Measurements from ENCODE around the gene GSTM4.
"Not testable (repeated sequence)": the region's sequence is repeated elsewhere in the genome, so short reads cannot be mapped to it uniquely, and the experiment has no call there.

The GSTM4 gene

DNA sequence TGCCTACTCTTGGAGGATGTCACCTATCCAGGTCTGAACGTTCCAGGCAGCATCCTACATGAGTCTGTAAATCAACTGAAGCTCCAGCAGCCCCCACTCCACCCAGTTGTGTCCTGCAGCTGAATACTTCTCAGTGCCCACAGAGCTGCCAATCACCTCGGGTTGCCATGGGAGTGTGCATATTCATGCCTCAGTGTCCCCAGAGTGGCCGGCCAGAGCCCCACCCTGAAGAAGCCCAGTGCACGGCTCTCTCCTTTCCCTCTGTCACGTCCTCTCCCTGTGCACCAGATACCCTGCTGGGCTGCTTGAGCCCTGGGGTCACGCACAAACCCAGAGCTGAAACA is 16.1 kb upstream of the GSTM4 start:
- no peak for DNase-seq

- peak; percentile 94 for DNase-seq
Measured at GRCh38 chr1:109640285-109640865, 15.5 kb upstream of the GSTM4 start.

DNA sequence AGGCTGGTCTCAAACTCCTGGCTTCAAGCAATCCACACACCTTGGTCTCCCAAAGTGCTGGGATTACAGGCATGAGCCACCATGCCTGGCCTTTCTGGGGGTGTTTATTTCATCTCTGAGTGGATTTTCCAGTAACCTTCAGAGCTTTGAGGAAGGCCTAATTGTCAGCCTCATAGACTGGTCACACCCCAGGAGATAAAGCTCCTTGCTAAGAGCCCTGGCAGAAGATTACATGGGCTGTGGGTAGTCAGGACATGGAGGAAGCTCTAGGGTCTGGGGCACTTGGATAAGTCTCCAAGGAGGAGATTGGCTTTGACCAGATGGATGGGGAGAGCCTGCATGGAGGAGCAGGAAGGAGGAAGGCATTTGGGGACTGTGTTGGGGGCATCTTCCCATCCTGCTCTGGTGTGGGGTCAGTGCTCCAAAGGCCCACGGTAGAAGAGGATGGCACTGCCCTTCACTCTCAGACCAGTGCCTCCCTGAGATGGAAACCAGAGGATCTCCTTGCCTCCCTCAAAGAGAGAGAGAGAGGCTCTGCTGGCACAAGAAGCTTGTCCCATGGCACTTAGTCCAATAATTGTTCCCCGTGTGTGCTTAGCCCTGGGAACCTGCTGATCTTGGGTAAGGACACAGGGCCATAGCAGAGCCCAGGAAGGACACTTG is 14.7 kb upstream of the GSTM4 start:
- DNase-seq: no peak

DNA sequence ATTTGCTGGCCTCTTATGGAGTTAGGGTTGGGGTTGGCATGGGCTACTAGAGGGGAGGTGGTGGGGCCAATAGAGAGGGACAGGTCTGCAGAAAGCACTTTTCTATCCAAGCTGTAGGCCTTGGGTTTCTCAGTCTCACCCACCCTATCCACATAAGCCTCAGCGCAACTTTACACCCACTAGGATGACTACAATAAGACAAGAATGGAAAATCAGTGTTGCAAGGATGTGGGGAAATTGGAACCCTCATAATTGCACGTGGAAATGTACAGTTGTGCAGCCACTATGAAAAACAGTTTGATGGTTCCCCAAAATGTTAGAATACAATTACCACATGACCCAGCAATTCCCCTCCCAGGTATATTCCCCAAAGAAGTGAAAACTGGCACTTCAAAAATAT is 14.0 kb upstream of the GSTM4 start:
- no peak for DNase-seq

- DNase-seq: no peak
Measured at GRCh38 chr1:109642626-109643025, 13.3 kb upstream of the GSTM4 start.

DNA sequence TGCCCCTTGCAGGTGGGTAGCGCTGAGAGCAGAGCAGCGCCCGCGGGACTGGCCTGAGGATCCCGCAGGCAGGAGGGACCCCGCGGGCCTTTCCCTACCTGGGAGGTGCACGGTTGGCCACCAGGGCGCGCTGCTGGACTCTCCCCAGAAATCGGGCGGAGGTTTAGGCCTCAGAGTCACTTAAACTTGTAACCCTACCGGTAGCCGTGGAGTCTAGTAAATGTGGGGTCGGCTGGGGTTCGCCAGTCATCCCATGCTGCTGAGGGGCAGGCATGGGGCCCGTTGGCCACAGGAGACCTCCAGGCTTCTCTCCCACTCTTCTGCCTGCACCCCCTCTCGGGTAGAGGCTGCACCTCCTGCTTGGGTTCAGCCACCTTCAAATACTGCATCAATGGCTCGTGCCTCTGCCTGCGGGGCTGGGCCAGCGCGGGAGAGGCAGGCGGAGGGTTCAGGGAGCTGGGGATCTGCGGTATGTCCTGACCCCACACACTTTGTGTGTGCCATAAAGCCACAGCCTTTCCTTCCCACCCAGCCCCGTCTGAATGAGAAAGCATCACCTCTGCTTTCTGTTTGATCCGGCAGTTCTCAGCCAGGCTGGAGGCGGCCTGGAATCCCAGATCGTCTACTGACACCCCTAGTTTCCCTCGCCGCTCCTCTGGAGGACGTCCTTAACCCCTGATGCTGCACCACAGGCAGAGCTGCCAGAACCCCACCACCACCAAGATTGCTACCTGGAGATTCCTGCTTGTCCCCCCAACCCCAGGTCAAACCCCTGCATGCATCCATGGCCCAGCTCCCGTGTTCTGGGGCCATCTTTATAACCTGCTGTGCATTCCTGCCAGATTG is 12.3 kb upstream of the GSTM4 start:
- peak; percentile 91 for DNase-seq

- DNase-seq: no peak
Measured at GRCh38 chr1:109644670-109645069, 11.2 kb upstream of the GSTM4 start.

GRCh38 chr1:109649491-109649914 is 6.4 kb upstream of the GSTM4 start:
- DNase-seq: no peak

GRCh38 chr1:109650609-109651008 is 5.3 kb upstream of the GSTM4 start:
- DNase-seq: no peak

DNA sequence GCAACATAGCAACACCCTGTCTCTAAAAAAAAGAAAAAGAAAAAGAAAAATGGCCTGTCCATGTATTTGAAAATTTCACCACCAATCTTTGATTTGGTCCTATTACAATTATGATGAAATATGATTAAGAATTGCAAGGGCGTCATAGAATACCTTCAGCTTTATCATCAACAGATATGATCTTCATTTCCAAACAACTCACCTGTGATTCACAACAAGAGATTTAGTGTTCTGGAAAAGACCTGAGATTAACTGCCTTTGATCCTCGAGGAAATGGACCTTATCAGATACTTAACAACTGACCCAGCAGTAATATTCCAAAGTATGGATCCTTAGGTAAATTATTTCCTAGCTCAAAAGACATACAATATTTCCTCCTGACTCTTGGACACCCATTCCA is 3.5 kb upstream of the GSTM4 start:
- DNase-seq: no peak

- no peak for DNase-seq
Measured at GRCh38 chr1:109653306-109653705, 2.6 kb upstream of the GSTM4 start.

DNA sequence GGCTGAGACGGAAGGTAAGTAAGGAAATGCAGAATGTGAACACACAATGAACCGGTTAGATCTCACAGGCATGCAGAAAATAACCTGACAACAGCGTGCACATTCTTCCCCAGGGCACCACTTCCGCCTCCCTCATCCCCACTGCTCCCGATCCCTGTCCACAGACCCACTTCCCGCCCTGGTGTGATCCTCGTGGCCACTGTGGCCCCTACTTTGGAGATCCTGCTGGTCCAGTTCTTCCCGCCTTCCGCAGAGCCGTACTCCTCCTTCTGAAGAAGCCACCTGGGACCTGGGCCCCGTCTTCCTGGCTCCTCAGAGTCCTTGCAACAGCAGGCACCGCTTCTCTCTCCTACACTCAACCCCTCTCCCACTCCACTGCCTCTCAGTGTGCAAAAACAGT is 1.4 kb upstream of the GSTM4 start:
- DNase-seq: no peak

GRCh38 chr1:109657395-109657794 is 1.5 kb downstream of the GSTM4 start:
- DNase-seq: no peak

GRCh38 chr1:109657970-109658369 is 2.1 kb downstream of the GSTM4 start:
- no peak for DNase-seq

DNA sequence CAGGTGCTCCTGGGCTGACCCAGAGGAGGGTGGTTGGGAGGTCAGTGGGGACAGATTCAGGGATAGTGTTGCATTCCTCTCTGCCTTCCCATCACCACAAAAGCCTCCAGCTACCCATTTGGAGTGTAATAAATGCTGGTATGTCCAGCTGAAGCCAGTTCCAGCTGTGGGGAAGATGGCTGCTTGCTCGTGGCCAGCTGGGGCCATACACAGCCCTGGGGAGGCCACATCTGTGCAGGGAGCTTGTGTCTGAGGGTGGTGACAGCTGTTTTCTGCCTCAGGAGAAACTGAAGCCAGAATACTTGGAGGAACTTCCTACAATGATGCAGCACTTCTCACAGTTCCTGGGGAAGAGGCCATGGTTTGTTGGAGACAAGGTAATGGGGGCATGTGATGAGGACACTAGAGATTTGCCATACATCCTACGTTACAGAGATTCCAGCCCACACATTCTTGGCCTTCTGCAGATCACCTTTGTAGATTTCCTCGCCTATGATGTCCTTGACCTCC is 2.7 kb downstream of the GSTM4 start:
- DNase-seq: no peak

- no peak for DNase-seq
Measured at GRCh38 chr1:109659145-109659544, 3.2 kb downstream of the GSTM4 start.

DNA sequence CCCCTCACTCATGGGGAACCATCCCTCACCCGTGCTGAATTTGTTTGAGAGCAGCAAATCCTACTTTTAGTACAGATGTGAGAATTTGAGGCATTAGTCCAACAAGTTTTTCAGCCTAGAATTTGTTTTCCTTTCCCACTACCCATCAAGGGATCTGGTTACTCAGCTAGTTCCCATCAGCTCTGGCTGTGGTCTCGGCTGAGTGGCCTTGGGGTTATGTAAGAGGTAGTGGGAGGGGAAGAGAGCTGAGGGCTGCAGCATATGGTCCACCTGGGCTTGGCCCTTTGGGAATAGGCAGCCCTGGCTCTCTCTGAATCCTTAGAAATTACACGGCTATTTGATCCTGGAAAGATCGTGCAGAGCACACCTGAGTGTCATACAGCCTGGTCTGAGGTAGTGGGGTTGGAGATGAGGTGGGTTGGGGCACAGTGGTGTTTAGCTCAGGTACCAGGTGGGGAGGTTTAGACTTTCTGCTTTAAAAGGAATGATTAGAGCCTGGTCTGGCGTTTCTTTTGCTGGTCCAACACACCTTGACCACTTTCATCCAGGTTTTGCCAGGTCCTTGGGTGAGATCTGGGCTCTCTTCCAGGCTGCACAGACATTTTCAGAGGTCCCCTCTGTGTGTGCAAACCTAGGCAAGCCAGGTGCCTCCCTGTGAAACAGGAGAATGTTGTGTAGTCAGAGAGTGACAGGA is 4.2 kb downstream of the GSTM4 start:
- no peak for DNase-seq

GRCh38 chr1:109660691-109661026 is 4.8 kb downstream of the GSTM4 start:
- not testable (repeated sequence) for DNase-seq

- no peak for DNase-seq
Measured at GRCh38 chr1:109661391-109661790, 5.5 kb downstream of the GSTM4 start.

- DNase-seq: no peak
Measured at GRCh38 chr1:109664671-109665070, 8.8 kb downstream of the GSTM4 start.

DNA sequence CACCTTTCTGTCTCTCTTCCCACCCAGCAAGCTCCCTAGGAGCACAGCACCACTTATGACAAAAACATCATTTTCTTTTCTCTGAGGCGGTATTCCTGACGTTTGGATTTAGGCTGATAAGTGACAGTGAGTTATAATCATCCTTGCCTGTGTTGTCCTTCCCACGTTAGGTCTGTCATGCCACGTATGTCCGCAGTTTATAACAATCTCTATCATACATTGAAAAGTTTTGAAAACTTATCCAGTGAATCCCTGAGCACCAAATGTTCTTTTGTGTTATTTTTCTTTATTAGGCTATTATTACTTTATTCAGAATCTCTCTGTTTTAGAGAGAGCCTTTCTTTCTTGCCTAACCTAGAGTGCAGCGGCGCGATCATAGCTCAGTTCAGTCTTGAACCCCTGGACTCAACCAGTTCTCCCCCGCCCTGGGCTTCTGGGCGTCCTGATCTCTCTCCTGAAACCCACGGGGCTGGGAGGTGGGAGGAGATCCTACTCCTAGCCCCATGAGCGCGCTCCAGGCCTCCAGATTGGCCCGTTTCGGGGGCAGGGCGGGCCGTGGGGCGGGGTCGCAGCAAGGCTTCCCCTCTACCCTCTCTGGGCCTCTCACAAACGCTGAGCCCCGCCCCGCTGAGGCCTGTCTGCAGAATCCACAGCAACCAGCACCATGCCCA is 11.7 kb downstream of the GSTM4 start, which contains the start of gene GSTM2:
GSTM2 (plus strand) TSS at position 606 of the 671 bp plus-strand sequence; CDS start at position 665, 59 bp downstream.
- peak; percentile 85 for DNase-seq

DNA sequence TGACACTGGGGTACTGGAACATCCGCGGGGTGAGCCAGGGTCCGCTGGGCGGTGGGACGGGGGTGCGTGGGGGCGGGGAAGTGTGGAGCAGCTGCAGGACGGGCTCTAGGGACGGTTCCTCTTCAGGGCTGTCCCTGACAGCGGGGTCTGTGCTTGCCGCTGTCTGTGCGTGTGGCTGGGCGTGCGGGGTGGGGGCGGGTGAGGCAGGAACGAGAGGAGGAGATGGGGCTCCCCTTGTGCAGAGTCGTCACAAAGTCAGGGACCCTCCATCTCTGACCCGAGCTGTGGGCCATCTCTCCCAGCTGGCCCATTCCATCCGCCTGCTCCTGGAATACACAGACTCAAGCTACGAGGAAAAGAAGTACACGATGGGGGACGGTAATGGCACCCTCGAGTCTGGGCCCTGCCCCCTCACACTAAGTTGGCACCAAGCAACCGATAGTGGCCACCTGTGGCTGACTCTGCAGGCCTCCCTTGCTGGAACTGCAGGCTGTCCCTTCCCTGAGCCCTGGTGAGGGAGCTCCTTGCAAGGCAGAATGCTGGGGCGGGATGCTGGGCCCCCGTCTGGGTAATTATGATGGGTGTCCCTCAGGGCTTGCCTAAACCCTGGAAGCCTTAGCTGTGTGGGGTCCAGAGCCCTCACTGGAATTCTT is 12.3 kb downstream of the GSTM4 start:
- DNase-seq: no peak

Measured in stimulated activated CD4-positive, alpha-beta T cell treated with anti-CD3 and anti-CD28 coated beads, Interleukin-4, amount 100 ng/mL, for 1 hour (primary cell).